Kidney (tissue), 22 donors: ENCODE data around the gene PLEKHH3. TPM values are rescaled to one million over a fixed set of nuclear protein-coding genes. Genes with fewer than 3 reads are reported as not detected.

ENCODE experiments used
- DNase-seq, 5 donors: peaks; one replicate each; pipeline ENCODE4 v3.0.0-alpha.2; 2013 to 2020
- FAIRE-seq: peaks from 2 replicates; lab custom pipeline; 2012; peaks lifted over from hg19 to GRCh38; lab: Jason Lieb, UNC
- H3K27ac ChIP-seq, 2 donors: one replicate each; pipeline ENCODE4 v1.7.0; 2013; ENCODE audit warnings: low read depth in 2 of 2, low read length in 2 of 2, inconsistent platforms in 1 of 2
- H3K27me3 ChIP-seq: one replicate; pipeline ENCODE4 v1.7.1; 2013; ENCODE audit warnings: low read length, inconsistent platforms; ENCODE audit not compliant: control insufficient read depth, insufficient read depth
- H3K36me3 ChIP-seq, 3 donors: one replicate each; pipeline versions ENCODE4 v1.7.0 to v1.7.1; 2013; ENCODE audit warnings: low read length in 3 of 3, control low read depth in 1 of 3, inconsistent platforms in 1 of 3; ENCODE audit not compliant: insufficient read depth in 3 of 3, control insufficient read depth in 2 of 3
- H3K4me1 ChIP-seq, 3 donors: one replicate each; pipeline versions ENCODE4 v1.7.0 to v1.7.1; 2013; ENCODE audit warnings: low read length in 3 of 3, inconsistent platforms in 1 of 3, low read depth in 1 of 3; ENCODE audit not compliant: control insufficient read depth in 2 of 3, insufficient read depth in 2 of 3
- H3K4me3 ChIP-seq, 3 donors: one replicate each; pipeline versions ENCODE4 v1.7.0 to v1.8.1; 2013; ENCODE audit warnings: low read length in 3 of 3, control low read depth in 1 of 3, inconsistent platforms in 1 of 3
- H3K9ac ChIP-seq, 3 donors: one replicate each; pipeline versions ENCODE4 v1.7.0 to v1.7.1; 2013; ENCODE audit warnings: low read length in 3 of 3, control low read depth in 1 of 3, inconsistent platforms in 1 of 3
- H3K9me3 ChIP-seq, 3 donors: one replicate each; pipeline versions ENCODE4 v1.7.0 to v1.7.1; 2013; ENCODE audit warnings: low read length in 3 of 3, control low read depth in 1 of 3, inconsistent platforms in 1 of 3; ENCODE audit not compliant: control insufficient read depth in 2 of 3, insufficient read depth in 1 of 3
- intact Hi-C: fragments of 100-400 bp; cut with DNase I; formaldehyde crosslinking; loops from one replicate; pipeline ENCODE4 v1.11.1; 2022
- long read RNA-seq, 10 donors: library from polyadenylated mRNA in 1 of 10; unstranded in 1 of 10; transcript quantifications; one replicate each; pipeline ENCODE4 v2.0.0 and lab custom pipeline, GENCODE V29; 2021 to 2026
- polyA plus RNA-seq: library from polyadenylated mRNA; stranded (reverse); fragments of 350-450 nt; fragmentation: Illumina TruSeq; extraction: RNeasy Lipid Tissue Mini Kit (QIAGEN cat#74804); gene quantifications from one replicate; pipeline ENCODE4 v1.2.3, GENCODE V29; 2014; ENCODE audit warnings: low read depth, low replicate concordance; ENCODE audit not compliant: insufficient read depth
- total RNA-seq: library from RNA; stranded (reverse); fragmentation: NEBNext Ultra II Directional; extraction: Animal tissue kit (Norgen Biotek cat#: 25700); gene quantifications from one replicate; pipeline ENCODE4 v1.2.1, GENCODE V29; 2021
- TF ChIP-seq, protein P1 (sequence below): IDR thresholded peaks from 3 replicates; pipeline ENCODE4 v1.5.1; 2012; ENCODE audit warnings: mild to moderate bottlenecking, moderate library complexity, borderline replicate concordance; ENCODE audit not compliant: insufficient read depth; ENCODE audit errors: extremely low read depth
- donor health status: control.
- donor health status: control.
- donor health status: control.
- donor health status: control.
- donor health status: control.
- donor health status: DM: yes; HTN: yes; CAD: no.
- donor health status: Normal renal cell carcinoma (clear cell type).

Gene PLEKHH3, protein sequence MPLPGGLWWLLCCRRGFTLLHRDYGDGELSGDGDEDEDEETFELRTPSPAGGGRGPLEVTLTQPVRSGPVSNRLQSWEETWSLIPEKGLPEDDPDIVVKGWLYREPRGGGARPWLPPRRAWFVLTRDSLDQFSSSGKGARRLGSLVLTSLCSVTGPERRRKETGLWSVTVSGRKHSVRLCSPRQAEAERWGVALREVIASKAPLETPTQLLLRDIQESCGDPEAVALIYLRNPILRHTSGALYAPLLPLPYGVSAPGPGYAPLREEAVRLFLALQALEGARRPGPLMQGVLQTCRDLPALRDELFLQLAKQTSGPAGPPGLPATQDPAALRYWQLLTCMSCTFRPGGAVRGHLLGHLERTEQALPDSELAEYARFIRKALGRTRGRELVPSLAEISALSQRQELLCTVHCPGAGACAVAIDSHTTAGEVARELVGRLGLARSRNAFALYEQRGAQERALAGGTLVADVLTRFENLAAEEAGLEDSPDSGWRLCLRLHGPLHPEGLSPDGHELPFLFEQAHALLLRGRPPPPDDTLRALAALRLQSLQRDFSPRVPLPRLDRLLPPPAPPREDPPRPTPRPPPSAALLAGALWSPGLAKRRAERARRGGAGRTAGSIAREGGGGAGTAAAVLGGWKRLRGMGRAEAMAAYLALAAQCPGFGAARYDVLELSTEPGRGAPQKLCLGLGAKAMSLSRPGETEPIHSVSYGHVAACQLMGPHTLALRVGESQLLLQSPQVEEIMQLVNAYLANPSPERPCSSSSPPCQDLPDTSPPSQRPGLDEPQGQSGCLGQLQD
- 21.2 TPM for total RNA-seq
- polyA plus RNA-seq: 23.2 TPM
- long read RNA-seq, donor 1, full-length matches to known transcripts: 3 of 3 reads
- long read RNA-seq, donor 1, partial matches to known transcripts: 0 of 3 reads
- long read RNA-seq, donor 1, other reads (novel, unspliced or antisense): 0 of 3 reads
- long read RNA-seq, donor 2: 0 reads
- long read RNA-seq, donor 3: 0 reads
- long read RNA-seq, donor 4, full-length matches to known transcripts: 4 of 4 reads
- long read RNA-seq, donor 4, partial matches to known transcripts: 0 of 4 reads
- long read RNA-seq, donor 4, other reads (novel, unspliced or antisense): 0 of 4 reads
- long read RNA-seq, donor 5, partial matches to known transcripts: 0 of 1 reads
- long read RNA-seq, donor 5, other reads (novel, unspliced or antisense): 0 of 1 reads
- long read RNA-seq, donor 6, partial matches to known transcripts: 0 of 5 reads
- long read RNA-seq, donor 6, other reads (novel, unspliced or antisense): 0 of 5 reads
- long read RNA-seq, donor 7, transcript PLEKHH3-201 (13 exons, 2,987 nt): major isoform, 7 of 22 reads
- long read RNA-seq, donor 7, partial matches to known transcripts: 2 of 22 reads
- long read RNA-seq, donor 7, other reads (novel, unspliced or antisense): 5 of 22 reads
- long read RNA-seq, donor 8, partial matches to known transcripts: 0 of 5 reads
- long read RNA-seq, donor 8, other reads (novel, unspliced or antisense): 0 of 5 reads
- long read RNA-seq, donor 9: 0 reads
- long read RNA-seq, donor 10: 0 reads

DNA sequence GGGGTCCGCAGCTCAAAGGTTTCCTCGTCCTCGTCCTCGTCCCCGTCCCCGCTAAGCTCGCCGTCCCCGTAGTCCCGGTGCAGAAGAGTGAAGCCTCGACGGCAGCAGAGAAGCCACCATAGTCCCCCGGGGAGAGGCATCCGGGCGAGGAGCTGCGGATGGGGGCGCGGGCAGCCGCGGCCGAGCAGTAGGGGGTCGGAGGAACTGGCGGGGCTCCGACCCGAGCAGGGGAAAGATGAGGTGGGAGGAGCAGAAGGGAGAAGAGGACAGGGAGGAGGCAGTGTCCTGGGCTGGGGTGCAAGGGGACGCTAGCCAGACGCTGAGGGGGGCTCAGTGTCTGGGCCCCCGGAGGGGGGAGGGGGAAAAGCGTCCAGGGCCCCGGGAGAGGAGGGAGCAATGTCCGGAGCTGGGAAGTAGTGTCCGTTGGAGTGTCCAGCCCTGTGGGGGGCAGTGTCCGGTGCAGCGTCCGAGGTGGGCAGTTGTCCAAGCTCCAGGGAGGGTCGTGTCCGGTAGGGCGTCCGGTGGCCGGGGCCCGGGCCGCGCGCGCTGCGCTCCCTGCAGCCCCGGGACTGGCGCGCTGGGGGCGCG lies at the start of gene PLEKHH3:
TSS of gene PLEKHH3 (minus strand) at position 571 of the 588 bp plus-strand sequence. CDS start at position 140, 431 bp downstream.
- TF ChIP-seq, protein P1, sequence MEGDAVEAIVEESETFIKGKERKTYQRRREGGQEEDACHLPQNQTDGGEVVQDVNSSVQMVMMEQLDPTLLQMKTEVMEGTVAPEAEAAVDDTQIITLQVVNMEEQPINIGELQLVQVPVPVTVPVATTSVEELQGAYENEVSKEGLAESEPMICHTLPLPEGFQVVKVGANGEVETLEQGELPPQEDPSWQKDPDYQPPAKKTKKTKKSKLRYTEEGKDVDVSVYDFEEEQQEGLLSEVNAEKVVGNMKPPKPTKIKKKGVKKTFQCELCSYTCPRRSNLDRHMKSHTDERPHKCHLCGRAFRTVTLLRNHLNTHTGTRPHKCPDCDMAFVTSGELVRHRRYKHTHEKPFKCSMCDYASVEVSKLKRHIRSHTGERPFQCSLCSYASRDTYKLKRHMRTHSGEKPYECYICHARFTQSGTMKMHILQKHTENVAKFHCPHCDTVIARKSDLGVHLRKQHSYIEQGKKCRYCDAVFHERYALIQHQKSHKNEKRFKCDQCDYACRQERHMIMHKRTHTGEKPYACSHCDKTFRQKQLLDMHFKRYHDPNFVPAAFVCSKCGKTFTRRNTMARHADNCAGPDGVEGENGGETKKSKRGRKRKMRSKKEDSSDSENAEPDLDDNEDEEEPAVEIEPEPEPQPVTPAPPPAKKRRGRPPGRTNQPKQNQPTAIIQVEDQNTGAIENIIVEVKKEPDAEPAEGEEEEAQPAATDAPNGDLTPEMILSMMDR: peak; percentile 10
- no peaks in the 10 kb centered on the region for H3K9me3 ChIP-seq
- intact Hi-C loops: no loop called here
- DNase-seq: peak in 1 of 5 donors; percentile 67
- H3K27me3 ChIP-seq: no peaks in the 10 kb centered on the region
- FAIRE-seq: no peak
- H3K36me3 ChIP-seq: peaks cover 0 to 14% (median 1%) of the 10 kb centered on the region in 3 donors
- peaks cover 0 to 34% (median 0%) of the 10 kb centered on the region in 3 donors for H3K4me1 ChIP-seq
- peak within 1 kb of the TSS; percentile 89 to 97 for H3K27ac ChIP-seq
- H3K4me3 ChIP-seq: peak within 1 kb of the TSS; percentile 78 to 89 (median 86)
- peak within 1 kb of the TSS; percentile 57 to 84 (median 82) for H3K9ac ChIP-seq

DNA sequence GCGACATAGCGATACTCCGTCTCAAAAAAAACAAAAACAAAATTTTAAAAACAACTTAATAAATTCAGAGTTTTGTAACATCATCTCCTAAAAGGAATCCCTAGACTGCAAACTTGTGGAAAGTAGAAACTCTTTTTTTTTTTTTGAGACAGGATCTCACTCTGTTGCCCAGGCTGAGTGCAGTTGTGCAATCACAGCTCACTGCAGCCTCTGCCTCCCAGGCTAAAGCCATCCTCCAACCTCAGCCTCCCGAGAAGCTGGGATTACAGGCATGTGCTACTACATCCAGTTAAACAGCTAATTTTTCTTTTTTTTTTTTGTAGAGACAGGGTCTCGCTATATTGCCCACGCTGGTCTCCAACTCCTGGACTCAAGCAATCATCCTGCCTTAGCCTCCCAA lies 48.3 kb upstream of the PLEKHH3 start:
- intact Hi-C loops: no loop called here
- no peaks in the 10 kb centered on the region for H3K9me3 ChIP-seq

More for the DNA sequence above, 48.3 kb upstream of the PLEKHH3 start:
- FAIRE-seq: no peak
- no peaks in the 10 kb centered on the region for H3K27me3 ChIP-seq
- TF ChIP-seq, protein P1: no peak
- H3K36me3 ChIP-seq: peaks cover 11 to 37% (median 18%) of the 10 kb centered on the region in 3 donors
- H3K9ac ChIP-seq: no peak overlapping the region
- H3K4me3 ChIP-seq: no peak overlapping the region
- H3K27ac ChIP-seq: no peak overlapping the region
- no peak for DNase-seq
- no peaks in the 10 kb centered on the region for H3K4me1 ChIP-seq
